Right ventricle myocardium inferior (tissue), 1 donor: ENCODE results near the gene EP400. TPM values are rescaled to one million over a fixed set of nuclear protein-coding genes. Genes with fewer than 3 reads are reported as not detected.

Experiments used
- ATAC-seq: fragments of 200-7000 bp; cut with Tn5 transposase; one replicate; pipeline ENCODE4 v1.9.1; 2020; ENCODE audit warnings: mild to moderate bottlenecking, moderate library complexity
- DNase-seq: peaks from one replicate; pipeline ENCODE4 v3.0.0; 2021; ENCODE audit errors: missing footprints
- intact Hi-C: fragments of 100-400 bp; cut with DNase I; formaldehyde crosslinking; loops from one replicate; pipeline ENCODE4 v1.11.0; 2022
- total RNA-seq: library from RNA; stranded (reverse); fragmentation: NEBNext Ultra II Directional; extraction: Animal tissue kit (Norgen Biotek cat#: 25700); gene quantifications from one replicate; pipeline ENCODE4 v1.2.1, GENCODE V29; 2021
- donor health status: DM: no; HTN: yes; CAD: no; lungs with severe emphysema.

Gene EP400
- total RNA-seq, 1 donor from 2014 or later: 13.9 TPM

- DNase-seq: peak; percentile 42
- intact Hi-C loops: loop anchor here (2.0 kb wide), 1 partner anchor 15 kb away; no protein-coding TSS in a partner anchor
- ATAC-seq: no peak
These were observed 37.8 kb upstream of the EP400 start for GRCh38 chr12:131911851-131912477.

- intact Hi-C loops: loop anchor here (2.0 kb wide), 1 partner anchor 16 kb away; no protein-coding TSS in a partner anchor
- DNase-seq: peak; percentile 93
- ATAC-seq: peak; percentile 86
These were observed 37.0 kb upstream of the EP400 start for GRCh38 chr12:131912518-131913274.

- DNase-seq: peak; percentile 58
- ATAC-seq: no peak
- intact Hi-C loops: loop anchor here (2.0 kb wide), 1 partner anchor 17 kb away; no protein-coding TSS in a partner anchor
These were observed 36.1 kb upstream of the EP400 start for GRCh38 chr12:131913666-131914065.

GRCh38 chr12:131914179-131914702, 35.5 kb upstream of the EP400 start:
- ATAC-seq (no peak), DNase-seq (peak; percentile 23)
- intact Hi-C loops: no loop called here

GRCh38 chr12:131915000-131915689, 34.6 kb upstream of the EP400 start:
- no peak for DNase-seq
- intact Hi-C loops: no loop called here
- no peak for ATAC-seq

- intact Hi-C loops: no loop called here
- ATAC-seq (no peak), DNase-seq (no peak)
These were observed 33.9 kb upstream of the EP400 start for GRCh38 chr12:131915823-131916222.

- ATAC-seq (no peak), DNase-seq (no peak)
- intact Hi-C loops: no loop called here
These were observed 33.2 kb upstream of the EP400 start for GRCh38 chr12:131916306-131917138.

GRCh38 chr12:131917139-131917710, 32.5 kb upstream of the EP400 start:
- intact Hi-C loops: no loop called here
- ATAC-seq (no peak), DNase-seq (no peak)

GRCh38 chr12:131917711-131918306, 31.9 kb upstream of the EP400 start:
- no peak for ATAC-seq
- DNase-seq: no peak
- intact Hi-C loops: no loop called here

- intact Hi-C loops: no loop called here
- no peak for ATAC-seq
- DNase-seq: no peak
These were observed 31.3 kb upstream of the EP400 start for GRCh38 chr12:131918311-131919050.

GRCh38 chr12:131919051-131919347, 30.7 kb upstream of the EP400 start:
- ATAC-seq: no peak
- DNase-seq: no peak
- intact Hi-C loops: no loop called here

- DNase-seq: no peak
- ATAC-seq: no peak
- intact Hi-C loops: no loop called here
These were observed 30.2 kb upstream of the EP400 start for GRCh38 chr12:131919366-131920156.

GRCh38 chr12:131920157-131920508, 29.6 kb upstream of the EP400 start:
- DNase-seq: no peak
- intact Hi-C loops: no loop called here
- ATAC-seq: no peak

- no peak for DNase-seq
- intact Hi-C loops: no loop called here
- peak; percentile 80 for ATAC-seq
These were observed 28.6 kb upstream of the EP400 start for GRCh38 chr12:131920902-131921840.

- intact Hi-C loops: no loop called here
- no peak for DNase-seq
These were observed 27.6 kb upstream of the EP400 start for GRCh38 chr12:131921866-131922769.

More at GRCh38 chr12:131921866-131922769, 27.6 kb upstream of the EP400 start:
- ATAC-seq: peak; percentile 75
